GM21825 (cell line): ENCODE data around the gene ADAMTS14.

ENCODE experiments used
- ATAC-seq: cut with Tn5 transposase; IDR thresholded peaks from one replicate; pipeline ENCODE4 v1.9.1; 2021; ENCODE audit warnings: mild to moderate bottlenecking, moderate library complexity; ENCODE audit not compliant: unreplicated experiment

ADAMTS14 gene

DNA sequence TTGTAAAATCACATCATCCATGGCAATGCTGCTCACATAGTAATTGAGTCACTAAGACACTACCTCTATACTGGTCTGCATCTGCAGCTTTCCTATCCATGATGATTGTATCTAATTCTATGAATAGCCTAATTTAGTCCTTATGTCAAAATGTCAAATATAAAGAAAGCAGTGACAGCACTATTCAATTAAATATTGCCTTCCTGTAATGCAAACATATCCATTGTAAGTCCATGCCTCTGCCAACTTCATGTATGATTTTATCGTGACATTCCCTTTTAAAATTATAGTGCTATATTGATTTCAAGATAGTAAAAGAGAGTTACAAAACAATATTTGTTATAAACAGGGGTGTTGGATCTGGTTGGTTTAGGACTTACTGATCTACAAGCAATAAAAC lies 138.7 kb downstream of the ADAMTS14 start:
- ATAC-seq = no peak

GRCh38 chr10:70811881-70812280 lies 139.6 kb downstream of the ADAMTS14 start:
- ATAC-seq = no peak
